ENCODE data around the gene TAS1R2.

- TF ChIP-seq GABPA (IDR thresholded peaks at IDR 0.05; ENCODE audit: low read depth) (no peak), POLR2AphosphoS5 (IDR thresholded peaks at IDR 0.05; ENCODE audit: low read depth) (no peak)
- TF ChIP-seq, protein P1, sequence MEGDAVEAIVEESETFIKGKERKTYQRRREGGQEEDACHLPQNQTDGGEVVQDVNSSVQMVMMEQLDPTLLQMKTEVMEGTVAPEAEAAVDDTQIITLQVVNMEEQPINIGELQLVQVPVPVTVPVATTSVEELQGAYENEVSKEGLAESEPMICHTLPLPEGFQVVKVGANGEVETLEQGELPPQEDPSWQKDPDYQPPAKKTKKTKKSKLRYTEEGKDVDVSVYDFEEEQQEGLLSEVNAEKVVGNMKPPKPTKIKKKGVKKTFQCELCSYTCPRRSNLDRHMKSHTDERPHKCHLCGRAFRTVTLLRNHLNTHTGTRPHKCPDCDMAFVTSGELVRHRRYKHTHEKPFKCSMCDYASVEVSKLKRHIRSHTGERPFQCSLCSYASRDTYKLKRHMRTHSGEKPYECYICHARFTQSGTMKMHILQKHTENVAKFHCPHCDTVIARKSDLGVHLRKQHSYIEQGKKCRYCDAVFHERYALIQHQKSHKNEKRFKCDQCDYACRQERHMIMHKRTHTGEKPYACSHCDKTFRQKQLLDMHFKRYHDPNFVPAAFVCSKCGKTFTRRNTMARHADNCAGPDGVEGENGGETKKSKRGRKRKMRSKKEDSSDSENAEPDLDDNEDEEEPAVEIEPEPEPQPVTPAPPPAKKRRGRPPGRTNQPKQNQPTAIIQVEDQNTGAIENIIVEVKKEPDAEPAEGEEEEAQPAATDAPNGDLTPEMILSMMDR (IDR thresholded peaks at IDR 0.05; ENCODE audit: insufficient read depth, low read length), result no peak
- TF ChIP-seq, protein P2, sequence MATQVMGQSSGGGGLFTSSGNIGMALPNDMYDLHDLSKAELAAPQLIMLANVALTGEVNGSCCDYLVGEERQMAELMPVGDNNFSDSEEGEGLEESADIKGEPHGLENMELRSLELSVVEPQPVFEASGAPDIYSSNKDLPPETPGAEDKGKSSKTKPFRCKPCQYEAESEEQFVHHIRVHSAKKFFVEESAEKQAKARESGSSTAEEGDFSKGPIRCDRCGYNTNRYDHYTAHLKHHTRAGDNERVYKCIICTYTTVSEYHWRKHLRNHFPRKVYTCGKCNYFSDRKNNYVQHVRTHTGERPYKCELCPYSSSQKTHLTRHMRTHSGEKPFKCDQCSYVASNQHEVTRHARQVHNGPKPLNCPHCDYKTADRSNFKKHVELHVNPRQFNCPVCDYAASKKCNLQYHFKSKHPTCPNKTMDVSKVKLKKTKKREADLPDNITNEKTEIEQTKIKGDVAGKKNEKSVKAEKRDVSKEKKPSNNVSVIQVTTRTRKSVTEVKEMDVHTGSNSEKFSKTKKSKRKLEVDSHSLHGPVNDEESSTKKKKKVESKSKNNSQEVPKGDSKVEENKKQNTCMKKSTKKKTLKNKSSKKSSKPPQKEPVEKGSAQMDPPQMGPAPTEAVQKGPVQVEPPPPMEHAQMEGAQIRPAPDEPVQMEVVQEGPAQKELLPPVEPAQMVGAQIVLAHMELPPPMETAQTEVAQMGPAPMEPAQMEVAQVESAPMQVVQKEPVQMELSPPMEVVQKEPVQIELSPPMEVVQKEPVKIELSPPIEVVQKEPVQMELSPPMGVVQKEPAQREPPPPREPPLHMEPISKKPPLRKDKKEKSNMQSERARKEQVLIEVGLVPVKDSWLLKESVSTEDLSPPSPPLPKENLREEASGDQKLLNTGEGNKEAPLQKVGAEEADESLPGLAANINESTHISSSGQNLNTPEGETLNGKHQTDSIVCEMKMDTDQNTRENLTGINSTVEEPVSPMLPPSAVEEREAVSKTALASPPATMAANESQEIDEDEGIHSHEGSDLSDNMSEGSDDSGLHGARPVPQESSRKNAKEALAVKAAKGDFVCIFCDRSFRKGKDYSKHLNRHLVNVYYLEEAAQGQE (IDR thresholded peaks at IDR 0.05; ENCODE audit: insufficient replicate concordance, low read depth), result no peak
Observed at GRCh38 chr1:18819203-18819602, 40.3 kb downstream of the TAS1R2 start.

All from HL-60 (cell line).